H1 (cell line): ENCODE data around the gene CREBBP. TPM values are rescaled to one million over a fixed set of nuclear protein-coding genes. Genes with fewer than 3 reads are reported as not detected.

Source experiments
- BRCA1 ChIP-seq: IDR thresholded peaks from 2 replicates; pipeline ENCODE4 v1.6.1; 2012; ENCODE audit warnings: low read depth, low read length, improper control_type of control experiment
- CHD7 ChIP-seq: fragments of 300-600 bp; sonication (generic); IDR thresholded peaks from 2 replicates; pipeline ENCODE4 v1.7.1; 2012; ENCODE audit warnings: low read length, moderate library complexity, mild to moderate bottlenecking, inconsistent platforms; ENCODE audit not compliant: insufficient replicate concordance
- CTBP2 ChIP-seq: IDR thresholded peaks from 2 replicates; pipeline ENCODE4 v1.7.0; 2011; ENCODE audit warnings: borderline replicate concordance, mild to moderate bottlenecking, moderate library complexity, mixed read lengths, low read length; ENCODE audit not compliant: insufficient read depth, insufficient read length
- CTCF ChIP-seq, 3 experiments: IDR thresholded peaks; 1 replicate in 2 of 3; 2 replicates in 1 of 3; pipeline versions ENCODE4 v1.5.1 to v1.6.1; 2011; ENCODE audit warnings: low read length in 3 of 3, mild to moderate bottlenecking in 3 of 3, inconsistent platforms in 2 of 3, low read depth in 1 of 3, moderate library complexity in 1 of 3; ENCODE audit not compliant: insufficient read depth in 1 of 3; ENCODE audit errors: control extremely low read depth in 1 of 3
- GABPA ChIP-seq: IDR thresholded peaks from 2 replicates; pipeline ENCODE4 v1.6.1; 2011; ENCODE audit warnings: mild to moderate bottlenecking, low read length, moderate library complexity, borderline replicate concordance; ENCODE audit not compliant: insufficient read depth
- JUN ChIP-seq: IDR thresholded peaks from 2 replicates; pipeline ENCODE4 v1.6.1; 2011; ENCODE audit warnings: low read depth, mild to moderate bottlenecking, improper control_type of control experiment, low read length
- KDM4A ChIP-seq: IDR thresholded peaks from one replicate; pipeline ENCODE4 v1.7.1; 2012; ENCODE audit warnings: low read depth, mild to moderate bottlenecking, moderate library complexity, low read length, inconsistent platforms; ENCODE audit not compliant: severe bottlenecking
- POLR2AphosphoS5 ChIP-seq: IDR thresholded peaks from 2 replicates; pipeline ENCODE4 v1.6.1; 2011; ENCODE audit warnings: low read depth, low read length
- SIN3A ChIP-seq, 2 experiments: IDR thresholded peaks in 1 of 2; conservative IDR thresholded peaks in 1 of 2; 2 replicates each; pipeline ENCODE4 v1.6.1; 2011 to 2012; ENCODE audit warnings: low read length in 2 of 2, improper control_type of control experiment in 1 of 2, low read depth in 1 of 2, mild to moderate bottlenecking in 1 of 2
- polyA plus RNA-seq, 7 experiments: library from polyadenylated mRNA; depleted of rRNA in 3 of 7; stranded (reverse) in 5 of 7; unstranded in 2 of 7; fragments of >200 nt in 5 of 7; fragments of 200-250 nt in 2 of 7; gene quantifications; 1 replicate in 5 of 7; 2 replicates in 1 of 7; 4 replicates in 1 of 7; pipeline versions ENCODE4 v1.2.1 to v1.2.3, GENCODE V29; 2011 to 2013; ENCODE audit warnings: missing spikeins in 2 of 7, mixed read lengths in 2 of 7
- total RNA-seq: library from RNA; stranded (reverse); fragmentation: NEBNext Ultra II Directional; extraction: Animal tissue kit (Norgen Biotek cat#: 25700); gene quantifications from 2 replicates; pipeline ENCODE4 v1.2.1, GENCODE V29; 2021

CREBBP gene
- total and polyA plus RNA-seq, 2 of the 8 experiments (the other 6 are each of a cell fraction or from before 2014, with no cell fraction given) = 10.0 to 60.1 TPM

GRCh38 chr16:3924763-3925162 is 44.2 kb upstream of the CREBBP start (continued):
- TF ChIP-seq CHD7 (no peak), CTBP2 (no peak), BRCA1 (no peak), SIN3A (conservative IDR thresholded peaks at IDR 0.05 in 1 of 2, IDR thresholded peaks at IDR 0.05 in 1 of 2; ENCODE audit: low read depth in 1 of 2, low read length in 2 of 2) (no peak), KDM4A (no peak), CTCF (IDR thresholded peaks at IDR 0.05; ENCODE audit: control extremely low read depth in 1 of 3, insufficient read depth in 1 of 3, low read depth in 1 of 3, low read length in 3 of 3) (no peak), GABPA (no peak), JUN (no peak), POLR2AphosphoS5 (no peak)
